ENCODE results near the gene CAMK1D. TPM values are rescaled to one million over a fixed set of nuclear protein-coding genes. Genes with fewer than 3 reads are reported as not detected.

The CAMK1D gene
- total RNA-seq, 3 donors from 2014 or later, result 20.6 to 48.5 (median 32.8) TPM

DNA sequence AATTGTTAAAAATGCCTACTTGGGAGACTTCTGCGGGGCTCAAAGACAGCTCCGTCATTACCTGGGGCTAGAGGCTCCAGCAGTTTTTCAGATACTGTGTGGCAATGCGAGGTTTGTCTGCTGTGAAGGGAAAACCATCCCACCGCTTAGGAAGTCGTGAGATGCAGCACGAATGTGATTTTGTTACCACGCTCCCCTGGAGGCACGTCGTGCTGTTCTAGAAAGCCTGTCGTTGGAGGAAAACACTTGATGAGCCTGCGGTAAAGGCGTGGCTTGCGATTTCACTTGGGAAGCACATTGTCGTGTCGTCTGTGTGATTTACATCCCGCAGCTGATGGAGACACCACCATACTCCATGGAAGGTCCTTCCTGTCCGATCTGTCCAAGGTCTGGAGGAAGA is 39.3 kb downstream of the CAMK1D start:
- peaks cover 6% of the 10 kb centered on the region for H3K4me1 ChIP-seq (ENCODE audit: low read depth)
- no peaks in the 10 kb centered on the region for H3K9me3 ChIP-seq
- no peak overlapping the region for H3K4me3 ChIP-seq
- H3K36me3 ChIP-seq (ENCODE audit: low read depth), result no peaks in the 10 kb centered on the region
- no peak for DNase-seq
- no peak for ATAC-seq
- intact Hi-C loops (cut with DNase I, micrococcal nuclease), result no loop called here
- TF ChIP-seq, protein P1, sequence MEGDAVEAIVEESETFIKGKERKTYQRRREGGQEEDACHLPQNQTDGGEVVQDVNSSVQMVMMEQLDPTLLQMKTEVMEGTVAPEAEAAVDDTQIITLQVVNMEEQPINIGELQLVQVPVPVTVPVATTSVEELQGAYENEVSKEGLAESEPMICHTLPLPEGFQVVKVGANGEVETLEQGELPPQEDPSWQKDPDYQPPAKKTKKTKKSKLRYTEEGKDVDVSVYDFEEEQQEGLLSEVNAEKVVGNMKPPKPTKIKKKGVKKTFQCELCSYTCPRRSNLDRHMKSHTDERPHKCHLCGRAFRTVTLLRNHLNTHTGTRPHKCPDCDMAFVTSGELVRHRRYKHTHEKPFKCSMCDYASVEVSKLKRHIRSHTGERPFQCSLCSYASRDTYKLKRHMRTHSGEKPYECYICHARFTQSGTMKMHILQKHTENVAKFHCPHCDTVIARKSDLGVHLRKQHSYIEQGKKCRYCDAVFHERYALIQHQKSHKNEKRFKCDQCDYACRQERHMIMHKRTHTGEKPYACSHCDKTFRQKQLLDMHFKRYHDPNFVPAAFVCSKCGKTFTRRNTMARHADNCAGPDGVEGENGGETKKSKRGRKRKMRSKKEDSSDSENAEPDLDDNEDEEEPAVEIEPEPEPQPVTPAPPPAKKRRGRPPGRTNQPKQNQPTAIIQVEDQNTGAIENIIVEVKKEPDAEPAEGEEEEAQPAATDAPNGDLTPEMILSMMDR (IDR thresholded peaks at IDR 0.05), result no peak

DNA sequence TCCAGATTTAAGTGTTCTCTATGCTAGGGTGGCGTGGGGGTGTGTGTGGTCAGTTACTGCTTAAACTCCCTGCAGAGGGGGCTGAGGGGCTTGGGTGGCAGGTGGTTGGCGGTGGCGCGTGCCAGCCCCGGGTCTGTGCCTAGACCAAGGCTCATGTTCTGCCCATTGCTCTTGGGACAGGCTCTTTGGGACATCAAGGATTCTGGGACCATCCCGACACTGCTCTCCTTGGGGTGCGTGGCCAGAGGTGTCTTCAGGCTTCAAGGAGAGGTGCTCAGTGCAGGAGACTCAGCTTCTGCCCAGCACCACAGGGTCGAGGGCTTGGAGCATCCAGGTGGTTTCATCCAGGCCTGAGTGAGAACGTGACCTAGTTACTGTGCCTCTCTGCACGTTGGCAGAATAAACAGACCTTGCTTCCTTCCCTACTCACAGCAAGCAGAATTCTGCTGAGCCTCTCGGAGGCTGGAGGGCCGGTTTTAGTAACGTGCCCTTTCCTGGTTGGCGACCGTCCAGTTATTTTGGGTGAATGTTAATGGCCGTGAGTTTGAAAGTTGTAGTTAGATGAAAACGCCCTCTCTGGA is 39.9 kb downstream of the CAMK1D start:
- peak in 2 of 3 donors; percentile 45 to 46 for DNase-seq
- H3K4me1 ChIP-seq (ENCODE audit: low read depth), result peaks cover 6% of the 10 kb centered on the region
- intact Hi-C loops (cut with DNase I, micrococcal nuclease), result no loop called here

DNA sequence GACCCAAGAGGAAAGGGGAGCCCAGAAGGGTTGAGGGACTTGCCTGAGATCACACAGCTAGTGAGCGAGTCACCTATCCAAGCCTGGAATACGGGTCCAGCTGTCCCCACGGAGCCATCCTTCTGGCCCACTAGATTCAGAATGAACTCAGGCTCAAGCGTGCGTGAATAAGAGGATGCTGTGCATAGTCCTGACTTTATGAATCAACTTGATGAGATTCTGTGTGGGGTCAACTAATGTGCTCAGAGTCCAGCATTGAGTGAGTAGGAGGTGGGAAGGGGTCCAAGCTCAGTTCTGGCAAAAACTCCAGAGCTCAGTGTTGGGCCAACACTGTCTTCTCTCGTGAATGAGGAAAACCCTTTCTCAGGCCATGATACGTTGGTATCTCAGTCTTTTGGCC is 41.4 kb downstream of the CAMK1D start:
- Histone ChIP-seq H3K36me3 (ENCODE audit: low read depth) (no peaks in the 10 kb centered on the region), H3K9me3 (no peaks in the 10 kb centered on the region), H3K4me3 (no peak overlapping the region), H3K4me1 (ENCODE audit: low read depth) (peaks cover 6% of the 10 kb centered on the region)
- TF ChIP-seq, protein P1 (IDR thresholded peaks at IDR 0.05), result no peak
- no peak for ATAC-seq
- no peak for DNase-seq
- intact Hi-C loops (cut with DNase I, micrococcal nuclease), result no loop called here

More for the DNA sequence above, 39.9 kb downstream of the CAMK1D start:
- TF ChIP-seq, protein P1 (IDR thresholded peaks at IDR 0.05), result no peak
- H3K9me3 ChIP-seq, result no peaks in the 10 kb centered on the region
- no peak overlapping the region for H3K4me3 ChIP-seq
- no peaks in the 10 kb centered on the region for H3K36me3 ChIP-seq (ENCODE audit: low read depth)
- ATAC-seq, result peak; percentile 88

DNA sequence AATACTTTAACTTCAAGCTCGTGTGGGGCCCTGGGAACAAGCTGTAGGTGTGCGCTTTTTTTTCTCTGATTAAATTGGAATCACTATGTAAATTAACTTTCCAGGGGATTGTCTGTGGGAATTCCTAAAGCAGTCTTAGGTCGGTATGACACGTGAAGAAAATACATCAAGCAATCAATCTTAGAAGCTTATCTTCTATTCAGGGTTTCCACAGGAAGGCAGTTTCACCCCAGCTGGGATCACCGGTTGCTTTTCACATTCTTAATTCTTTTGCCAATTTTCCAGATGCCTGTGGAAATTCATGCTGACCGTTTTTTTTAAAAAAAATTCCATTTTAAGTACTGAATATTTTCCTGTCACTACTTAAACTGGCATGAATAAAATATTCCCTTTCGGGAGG is 41.9 kb downstream of the CAMK1D start:
- Histone ChIP-seq H3K4me1 (ENCODE audit: low read depth) (peaks cover 6% of the 10 kb centered on the region), H3K36me3 (ENCODE audit: low read depth) (no peaks in the 10 kb centered on the region), H3K9me3 (no peaks in the 10 kb centered on the region), H3K4me3 (no peak overlapping the region)
- intact Hi-C loops (cut with DNase I, micrococcal nuclease), result no loop called here
- TF ChIP-seq, protein P1 (IDR thresholded peaks at IDR 0.05), result no peak
- DNase-seq, result no peak
- no peak for ATAC-seq

DNA sequence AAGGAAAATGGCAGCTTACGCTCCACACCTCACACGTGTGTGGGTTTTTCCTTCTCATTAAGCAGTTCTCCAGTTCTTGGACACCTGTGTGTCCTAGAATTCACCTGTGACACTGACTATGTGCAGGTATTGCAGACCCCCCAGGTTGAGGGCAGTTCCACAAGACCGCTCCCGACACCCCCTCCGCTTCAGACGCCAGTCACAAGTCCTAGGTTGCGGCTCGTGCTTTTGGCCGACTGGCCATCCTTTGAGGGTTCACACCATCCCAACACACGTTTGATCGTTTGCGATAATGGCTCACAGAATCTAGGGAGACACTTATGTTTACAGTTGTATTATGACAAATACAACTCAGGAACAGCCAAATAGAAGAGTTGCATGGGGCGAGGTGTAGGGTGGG is 44.5 kb downstream of the CAMK1D start:
- TF ChIP-seq, protein P1 (IDR thresholded peaks at IDR 0.05), result no peak
- intact Hi-C loops (cut with DNase I, micrococcal nuclease), result no loop called here
- no peak overlapping the region for H3K4me3 ChIP-seq
- no peak for ATAC-seq
- no peak for DNase-seq
- H3K9me3 ChIP-seq, result no peaks in the 10 kb centered on the region
- peaks cover 5% of the 10 kb centered on the region for H3K4me1 ChIP-seq (ENCODE audit: low read depth)
- H3K36me3 ChIP-seq (ENCODE audit: low read depth), result no peaks in the 10 kb centered on the region

Data from mucosa of descending colon (tissue), 3 donors.